Measurements from ENCODE around the gene LDLRAD1. TPM values are rescaled to one million over a fixed set of nuclear protein-coding genes. Genes with fewer than 3 reads are reported as not detected.

Gene LDLRAD1
- total and polyA plus RNA-seq, 2 donors (not counting 3 experiments of a cell fraction or from before 2014, with no cell fraction given), result not detected

DNA sequence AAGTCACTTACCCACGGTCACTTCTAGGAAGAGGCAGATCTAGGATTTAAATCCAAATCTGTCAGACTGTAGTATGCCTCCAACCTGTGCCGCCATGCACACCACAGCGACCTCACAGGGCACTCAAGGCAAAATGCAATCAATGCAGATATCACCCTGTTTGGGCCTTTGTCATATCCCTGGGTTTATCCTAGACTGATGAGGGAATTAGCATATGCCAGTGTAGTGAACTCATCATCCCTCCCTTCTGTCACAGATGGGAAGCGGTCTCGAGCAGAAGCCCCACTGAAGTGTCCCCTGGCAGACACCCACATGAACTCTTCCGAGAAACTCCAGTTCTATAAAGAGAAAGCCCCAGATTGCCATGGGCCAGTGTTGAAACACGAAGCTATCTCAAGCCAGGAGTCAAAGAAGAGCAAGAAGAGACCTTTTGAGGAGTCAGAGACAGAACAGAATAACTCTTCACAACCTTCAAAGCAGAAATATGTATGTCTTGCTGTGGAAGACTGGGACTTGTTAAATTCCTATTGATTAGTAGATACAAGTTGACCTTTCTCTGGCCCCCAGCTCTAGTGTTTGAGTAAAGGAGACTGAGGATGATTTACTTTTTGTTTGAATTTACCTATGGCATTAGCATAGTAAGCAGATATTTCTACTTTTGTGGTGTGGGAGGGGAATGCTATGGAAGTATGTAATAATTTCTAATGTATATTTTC lies 50.4 kb downstream of the LDLRAD1 start:
- H3K4me1 ChIP-seq (ENCODE audit: control insufficient read depth, extremely low read depth, insufficient read depth, low read length), result no peaks in the 10 kb centered on the region
- H3K27ac ChIP-seq (ENCODE audit: insufficient read depth, low read depth, low read length), result no peak overlapping the region
- H3K4me2 ChIP-seq (ENCODE audit: insufficient read depth, low read length), result no peak overlapping the region
- intact Hi-C loops (cut with micrococcal nuclease), result no loop called here
- H3K79me2 ChIP-seq (ENCODE audit: control insufficient read depth, insufficient read depth, low read length), result no peaks in the 10 kb centered on the region
- H3K9me1 ChIP-seq (replicated peaks; ENCODE audit: control insufficient read depth, extremely low read depth, insufficient read depth, low read length), result no peaks in the 10 kb centered on the region
- no peak overlapping the region for H3K9ac ChIP-seq (replicated peaks; ENCODE audit: extremely low read depth, insufficient read depth, low read length)
- DNase-seq (ENCODE audit: low read depth, low spot score), result no peak
- no peaks in the 10 kb centered on the region for H4K20me1 ChIP-seq (replicated peaks; ENCODE audit: control insufficient read depth, extremely low read depth, insufficient read depth, low read length)
- CTCF ChIA-PET, result no interaction called here
- H3K9me3 ChIP-seq (replicated peaks; ENCODE audit: control insufficient read depth, insufficient read depth, low read length), result no peaks in the 10 kb centered on the region
- no TSS peak for BruUV-seq (replicated peaks)
- no peak for FAIRE-seq
- H3K27me3 ChIP-seq (ENCODE audit: control insufficient read depth in 2 of 2, insufficient read depth in 2 of 2, low read length in 2 of 2), result no peaks in the 10 kb centered on the region
- dilution Hi-C loops (cut with MboI; ENCODE audit: extremely low pct_ligation_motif_present, low sequenced_read_pairs), result no loop called here
- POLR2A ChIA-PET, result no interaction called here
- H3K4me3 ChIP-seq (replicated peaks in 1 of 3; ENCODE audit: insufficient read depth in 1 of 3, low read depth in 1 of 3, low read length in 3 of 3), result no peak overlapping the region
- no peak overlapping the region for H2AFZ ChIP-seq (ENCODE audit: low read depth, low read length)
- TF ChIP-seq POLR2A (IDR thresholded peaks at IDR 0.05; ENCODE audit: low read depth, low read length) (no peak), FOS (IDR thresholded peaks at IDR 0.05; ENCODE audit: borderline replicate concordance, insufficient read depth, low read length) (no peak), POLR2AphosphoS5 (IDR thresholded peaks at IDR 0.05; ENCODE audit: insufficient read depth, low read depth, low read length) (no peak), EZH2 (IDR thresholded peaks at IDR 0.05; ENCODE audit: borderline replicate concordance, low read depth, low read length, severe bottlenecking) (no peak), JUN (IDR thresholded peaks at IDR 0.05; ENCODE audit: borderline replicate concordance, insufficient read depth, insufficient read length, low read depth) (no peak), GATA2 (IDR thresholded peaks at IDR 0.05; ENCODE audit: insufficient read depth, insufficient read length, low read depth, low read length) (no peak), MYC (IDR thresholded peaks at IDR 0.05; ENCODE audit: low read depth, low read length) (no peak)
- TF ChIP-seq, protein P1, sequence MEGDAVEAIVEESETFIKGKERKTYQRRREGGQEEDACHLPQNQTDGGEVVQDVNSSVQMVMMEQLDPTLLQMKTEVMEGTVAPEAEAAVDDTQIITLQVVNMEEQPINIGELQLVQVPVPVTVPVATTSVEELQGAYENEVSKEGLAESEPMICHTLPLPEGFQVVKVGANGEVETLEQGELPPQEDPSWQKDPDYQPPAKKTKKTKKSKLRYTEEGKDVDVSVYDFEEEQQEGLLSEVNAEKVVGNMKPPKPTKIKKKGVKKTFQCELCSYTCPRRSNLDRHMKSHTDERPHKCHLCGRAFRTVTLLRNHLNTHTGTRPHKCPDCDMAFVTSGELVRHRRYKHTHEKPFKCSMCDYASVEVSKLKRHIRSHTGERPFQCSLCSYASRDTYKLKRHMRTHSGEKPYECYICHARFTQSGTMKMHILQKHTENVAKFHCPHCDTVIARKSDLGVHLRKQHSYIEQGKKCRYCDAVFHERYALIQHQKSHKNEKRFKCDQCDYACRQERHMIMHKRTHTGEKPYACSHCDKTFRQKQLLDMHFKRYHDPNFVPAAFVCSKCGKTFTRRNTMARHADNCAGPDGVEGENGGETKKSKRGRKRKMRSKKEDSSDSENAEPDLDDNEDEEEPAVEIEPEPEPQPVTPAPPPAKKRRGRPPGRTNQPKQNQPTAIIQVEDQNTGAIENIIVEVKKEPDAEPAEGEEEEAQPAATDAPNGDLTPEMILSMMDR (IDR thresholded peaks at IDR 0.05; ENCODE audit: extremely low read depth in 1 of 2, insufficient read depth in 1 of 2, low read depth in 1 of 2, low read length in 2 of 2), result no peak
- TF ChIP-seq, protein P2, sequence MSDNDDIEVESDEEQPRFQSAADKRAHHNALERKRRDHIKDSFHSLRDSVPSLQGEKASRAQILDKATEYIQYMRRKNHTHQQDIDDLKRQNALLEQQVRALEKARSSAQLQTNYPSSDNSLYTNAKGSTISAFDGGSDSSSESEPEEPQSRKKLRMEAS (IDR thresholded peaks at IDR 0.05; ENCODE audit: insufficient read depth, insufficient read length), result no peak
- peaks cover 7 to 15% of the 10 kb centered on the region in 2 experiments for H3K36me3 ChIP-seq (ENCODE audit: control insufficient read depth in 2 of 2, extremely low read depth in 1 of 2, insufficient read depth in 2 of 2, low read length in 2 of 2)

Measured in endothelial cell of umbilical vein (primary cell).